GDM1 (cell line): ENCODE results near the gene NIBAN1.
"Not testable (repeated sequence)": the region's sequence is repeated elsewhere in the genome, so short reads cannot be mapped to it uniquely, and the experiment has no call there.

Experiments used
- DNase-seq: peaks from one replicate; lab custom pipeline; 2025; lab: John Stamatoyannopoulos, UW

The NIBAN1 gene

DNA sequence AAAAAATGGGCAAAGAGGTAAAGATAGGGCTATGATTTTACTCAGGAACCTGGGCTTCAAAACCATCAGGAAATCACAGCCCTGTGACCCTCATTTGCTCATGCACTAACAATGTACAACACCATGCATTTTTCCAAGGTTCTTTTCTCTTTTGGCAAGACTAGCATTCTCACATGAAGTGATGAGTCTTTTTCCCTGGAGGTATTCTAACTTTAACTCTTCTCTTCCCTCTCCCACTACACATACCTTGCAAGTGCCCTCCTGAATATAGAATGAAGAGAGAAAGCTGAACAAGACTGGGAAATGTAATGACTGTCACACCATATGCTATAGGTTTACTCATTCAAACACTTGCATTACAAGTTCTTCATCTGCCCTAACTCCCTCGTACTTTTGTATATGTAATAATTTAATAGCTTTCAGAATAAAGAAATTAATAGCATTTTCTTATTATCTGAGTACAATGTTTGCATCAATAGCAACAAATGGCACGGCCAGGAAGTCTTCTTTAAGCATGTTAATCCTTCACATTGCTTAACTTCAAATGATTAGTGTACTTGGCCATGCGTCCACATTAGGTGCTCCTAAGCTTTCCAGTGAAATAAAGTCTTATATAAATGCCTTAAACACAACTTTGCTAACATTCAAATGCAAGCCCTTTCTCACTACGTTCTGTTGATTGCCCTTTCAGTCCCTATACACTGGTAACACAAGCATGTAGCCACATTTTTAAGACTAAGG, 1.8 kb downstream of the NIBAN1 start:
- DNase-seq = no peak

DNA sequence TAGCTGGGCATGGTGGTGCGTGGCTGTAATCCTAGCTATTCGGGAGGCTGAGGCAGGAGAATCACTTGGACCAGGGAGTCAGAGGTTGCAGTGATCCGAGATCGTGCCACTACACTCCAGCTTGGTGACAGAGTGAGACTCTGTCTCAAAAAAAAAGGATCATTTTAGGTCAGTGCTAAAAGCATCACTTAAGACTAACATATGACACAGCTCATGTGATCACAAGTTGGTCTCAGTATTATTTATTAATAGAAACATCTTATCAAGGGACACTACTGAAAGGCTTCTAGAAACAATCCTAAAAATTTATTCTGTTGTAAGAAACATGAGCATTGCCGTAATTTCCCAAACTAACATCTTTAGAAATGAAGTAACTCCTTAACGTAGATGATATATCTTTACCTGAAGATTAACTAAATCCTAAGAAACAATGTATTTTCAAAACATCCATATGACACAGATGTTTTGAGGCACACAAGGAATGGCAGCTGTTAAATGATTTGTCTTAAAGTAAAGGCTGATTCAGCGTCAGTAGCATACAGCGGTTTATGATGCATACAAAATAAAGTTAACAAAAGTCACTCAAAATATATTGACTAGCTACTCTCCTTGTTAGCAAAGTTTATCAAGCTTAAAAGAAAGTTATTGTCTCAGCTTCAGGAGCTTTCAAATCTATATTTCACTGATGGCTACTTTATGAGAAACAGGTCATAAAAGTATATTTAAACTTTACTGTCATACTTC, 2.6 kb downstream of the NIBAN1 start:
- DNase-seq = no peak

DNA sequence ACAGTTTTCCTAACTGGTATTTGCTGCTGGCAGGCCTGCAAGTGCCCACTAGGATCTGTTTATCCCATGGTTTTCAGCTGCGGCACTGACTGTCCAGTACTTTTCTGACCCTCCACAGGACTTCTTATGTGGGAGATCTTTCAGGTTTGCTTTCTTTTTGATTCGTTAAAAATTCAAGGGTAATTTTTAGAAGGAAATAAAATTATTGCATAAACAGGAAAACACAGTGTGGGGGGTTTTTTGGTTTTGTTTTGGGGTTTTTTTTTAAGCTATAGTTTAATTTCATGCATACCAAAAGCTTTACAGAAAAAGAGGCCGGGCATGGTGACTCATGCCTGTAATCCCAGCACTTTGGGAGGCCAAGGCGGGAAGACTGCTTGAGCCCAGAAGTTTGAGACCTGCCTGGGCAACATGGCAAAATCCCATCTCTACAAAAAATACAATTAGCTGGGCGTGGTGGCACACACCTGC, 3.6 kb downstream of the NIBAN1 start:
- no peak for DNase-seq

DNA sequence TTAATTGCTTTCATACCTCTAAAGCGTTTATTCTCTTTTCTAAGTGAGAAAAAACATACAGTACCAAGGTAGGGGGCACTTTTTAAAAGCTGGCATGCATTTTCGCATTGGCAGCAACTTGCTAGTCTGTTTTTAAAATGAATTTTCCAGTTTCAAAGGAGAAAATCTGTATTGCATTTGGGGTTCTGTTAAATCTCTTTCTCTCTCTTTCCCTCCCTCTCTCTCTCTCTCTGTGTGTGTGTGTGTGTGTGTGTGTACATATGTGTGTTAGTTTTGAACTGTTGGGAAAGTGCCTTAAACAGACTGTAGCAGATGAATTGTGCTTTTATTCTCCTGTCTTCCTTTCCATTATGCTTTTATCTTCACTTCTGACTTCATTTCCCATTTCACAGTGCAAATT, 7.3 kb downstream of the NIBAN1 start:
- no peak for DNase-seq

DNA sequence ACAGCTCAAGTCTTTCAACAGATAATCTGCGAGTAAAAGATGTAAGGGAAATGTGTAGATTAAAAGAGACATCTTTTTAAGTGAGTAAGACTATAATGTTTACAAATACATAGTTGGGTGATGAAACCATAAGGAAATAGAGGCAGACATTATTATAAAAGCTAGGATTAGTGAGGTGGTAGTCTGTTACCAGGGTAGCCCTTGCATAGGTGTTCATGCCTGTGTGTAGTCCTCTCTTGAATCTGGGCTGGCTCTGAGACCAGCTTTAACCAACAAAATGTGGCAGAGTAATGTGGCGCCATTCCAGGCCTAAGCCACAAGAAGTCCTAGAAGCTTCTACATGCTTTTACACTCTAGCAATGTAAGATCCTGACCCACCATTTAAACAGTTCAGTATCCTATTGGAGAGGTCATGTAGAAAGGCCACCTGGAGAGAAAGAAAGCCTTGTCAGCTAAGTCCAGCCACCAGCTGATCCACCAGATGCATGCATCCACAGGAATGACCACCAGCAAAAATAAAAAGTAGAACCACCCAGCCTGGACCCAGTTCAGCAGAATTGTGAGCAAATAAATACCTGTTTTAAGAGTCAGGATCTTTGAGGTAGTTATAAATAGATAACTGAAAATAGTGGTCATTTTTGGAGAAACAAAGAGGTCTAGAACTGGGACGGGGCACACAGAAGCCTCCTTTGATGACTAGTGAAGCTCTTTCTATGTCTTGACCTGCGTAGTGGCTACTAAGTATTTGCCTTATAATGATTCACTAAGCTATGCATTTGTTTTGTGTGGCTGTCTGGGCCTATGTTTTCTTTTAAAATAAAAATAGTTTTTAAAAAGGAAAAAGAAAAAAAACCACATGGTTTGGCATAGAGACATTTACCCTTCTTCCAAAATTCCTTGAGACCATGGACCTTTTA, 8.1 kb downstream of the NIBAN1 start:
- DNase-seq = no peak

DNA sequence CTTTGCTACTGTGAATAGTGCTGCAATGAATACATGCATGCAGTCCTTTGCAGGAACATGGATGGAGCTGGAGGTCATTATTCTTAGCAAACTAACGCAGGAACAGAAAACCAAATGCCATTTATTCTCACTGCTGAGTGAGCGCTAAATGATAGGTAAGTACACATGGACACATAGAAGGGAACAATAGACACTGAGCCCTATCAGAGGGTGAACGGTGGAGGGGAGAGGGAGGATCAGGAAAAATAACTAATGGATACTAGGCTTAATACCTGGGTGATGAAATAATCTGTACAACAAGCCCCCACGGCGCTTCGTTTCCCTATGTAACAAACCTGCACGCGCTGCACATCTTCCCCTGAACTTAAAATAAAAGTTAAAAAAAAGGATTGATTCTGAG, 8.9 kb downstream of the NIBAN1 start:
- DNase-seq = no peak

DNA sequence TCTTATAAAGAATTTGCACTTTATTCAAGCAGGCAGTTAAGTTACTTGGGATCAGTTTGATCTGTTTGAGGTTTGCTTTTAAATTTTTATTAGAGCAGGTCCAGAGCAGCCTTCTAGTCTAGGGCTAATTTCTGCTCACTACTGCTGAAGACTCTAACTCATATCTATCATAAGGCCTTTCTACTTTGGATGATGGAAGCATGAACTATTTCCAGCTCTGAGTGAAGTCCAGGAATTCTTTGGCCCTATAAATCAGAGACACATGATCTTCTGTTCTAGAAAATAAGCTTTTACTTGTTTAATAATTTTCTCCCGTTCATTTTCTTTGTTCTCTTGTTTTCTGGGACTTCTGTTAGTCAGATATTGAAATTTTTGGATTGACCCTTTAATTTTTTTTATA, 14.7 kb downstream of the NIBAN1 start:
- DNase-seq = no peak

DNA sequence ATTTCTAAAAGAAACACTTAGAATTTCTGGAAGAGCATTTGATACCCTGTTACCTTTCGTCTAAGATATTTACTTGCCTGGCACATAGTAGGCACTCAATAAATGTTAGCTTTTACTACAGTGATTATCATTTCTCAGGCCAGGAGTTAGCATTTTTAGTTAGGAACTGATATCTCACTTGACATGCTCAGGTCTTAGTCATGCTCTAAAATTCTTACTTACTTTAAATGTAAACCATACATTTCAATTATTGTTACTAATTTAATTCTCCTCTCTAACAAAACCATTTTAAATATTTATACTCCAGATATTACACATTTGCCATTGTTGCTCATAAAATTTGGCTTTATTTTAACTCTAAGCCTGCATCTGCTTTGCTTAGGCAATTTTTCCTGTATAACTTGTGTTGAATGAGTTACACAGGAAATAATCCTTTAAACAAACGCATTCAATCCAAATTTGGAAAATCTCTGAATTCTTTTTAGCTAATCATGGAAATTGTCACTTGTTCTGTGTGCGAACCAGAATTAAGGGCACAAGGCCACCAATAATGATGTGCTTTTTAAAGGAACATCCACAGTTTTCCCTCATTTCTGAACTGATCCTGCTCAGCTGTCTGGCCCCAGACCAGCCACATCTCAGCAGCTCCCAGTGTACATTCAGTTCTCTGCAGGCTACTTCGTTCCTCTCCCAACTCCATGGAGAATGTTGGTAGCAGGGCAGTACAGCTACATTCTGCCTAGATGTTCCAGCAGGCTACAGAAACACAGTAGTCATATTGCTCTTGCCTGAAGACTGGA, 15.6 kb downstream of the NIBAN1 start:
- DNase-seq = no peak

DNA sequence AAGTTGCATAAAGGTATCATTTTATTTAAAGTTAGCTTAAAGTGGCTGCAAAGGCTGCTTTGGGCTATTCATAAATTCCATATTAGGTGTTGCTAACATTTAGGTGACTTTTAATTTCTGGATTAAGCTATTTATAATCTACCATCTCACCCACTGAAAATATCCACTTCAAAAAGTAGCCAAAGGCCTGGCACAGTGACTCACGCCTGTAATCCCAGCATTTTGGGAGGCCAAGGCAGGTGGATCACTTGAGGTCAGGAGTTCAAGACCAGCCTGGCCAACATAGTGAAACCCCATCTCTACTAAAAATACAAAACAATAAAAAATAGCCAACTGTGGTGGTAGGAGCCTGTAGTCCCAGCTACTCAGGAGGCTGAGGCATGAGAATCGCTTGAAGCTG, 16.4 kb downstream of the NIBAN1 start:
- not testable (repeated sequence) for DNase-seq

DNA sequence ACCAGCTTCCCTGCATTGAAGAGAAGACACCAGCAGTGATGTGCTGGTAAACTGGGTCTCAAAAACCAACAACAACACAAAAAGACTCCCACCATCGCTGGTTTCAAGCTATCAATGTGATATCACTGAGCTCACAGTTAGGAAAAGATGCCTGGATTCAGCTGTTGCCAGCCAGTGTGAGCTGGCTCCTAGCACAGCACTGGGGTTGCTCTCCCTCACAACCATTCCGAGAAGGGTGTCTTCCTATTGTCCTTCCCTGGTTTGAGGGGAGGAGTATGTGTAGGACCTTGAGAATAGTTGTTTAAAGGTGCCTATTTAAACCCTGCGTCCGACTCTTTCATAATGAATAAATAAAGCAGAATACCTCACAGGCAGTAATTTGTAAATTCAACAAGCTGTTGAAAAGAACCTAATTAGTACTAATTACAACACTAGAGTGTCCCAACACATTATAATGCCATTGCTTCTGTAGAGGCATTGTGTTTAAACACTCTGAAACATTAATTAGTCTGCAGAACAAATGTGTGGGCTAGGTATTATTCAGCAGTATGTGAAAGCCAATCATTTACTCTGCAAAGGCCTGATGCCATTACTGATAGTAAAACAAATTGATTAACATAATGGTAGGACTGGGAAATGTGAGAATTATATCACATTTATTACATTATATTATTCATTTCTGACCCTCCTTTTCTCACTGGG, 17.2 kb downstream of the NIBAN1 start:
- DNase-seq = no peak

DNA sequence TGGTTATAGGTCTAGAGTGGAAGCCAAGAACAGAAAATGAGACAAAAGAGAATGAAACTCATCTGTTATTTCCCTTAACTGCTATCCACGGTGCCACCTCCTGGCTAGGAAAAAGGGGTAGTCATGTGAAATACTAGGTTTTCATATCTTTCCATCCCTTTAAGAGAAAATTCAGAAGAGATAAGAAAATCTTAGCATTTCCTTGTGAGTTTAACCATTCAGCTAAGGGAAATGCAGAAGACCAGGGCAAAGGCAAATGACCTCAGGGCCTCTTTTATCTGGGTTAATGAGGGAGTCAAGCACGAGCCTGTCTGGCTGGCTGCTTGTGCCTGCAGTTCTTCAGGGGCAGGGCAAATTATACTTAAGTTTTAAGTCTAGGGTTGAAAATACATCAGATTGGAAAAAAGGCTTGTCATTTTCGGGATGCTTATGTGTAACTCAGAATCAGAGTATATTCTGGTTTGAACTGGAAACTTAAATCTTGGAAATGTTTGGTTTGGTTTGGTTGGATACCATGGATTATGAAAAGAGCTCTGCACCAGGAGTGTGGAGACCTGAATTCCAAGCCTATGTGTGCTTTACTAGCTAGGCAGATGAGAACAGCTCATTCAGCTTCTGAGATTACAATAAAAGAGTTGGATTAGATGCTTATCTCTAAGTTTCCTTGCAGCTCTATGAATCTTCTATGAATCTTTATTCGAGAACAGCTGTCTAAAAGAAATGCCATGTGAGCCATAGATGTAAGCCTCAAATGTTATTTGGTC, 19.9 kb downstream of the NIBAN1 start:
- no peak for DNase-seq

DNA sequence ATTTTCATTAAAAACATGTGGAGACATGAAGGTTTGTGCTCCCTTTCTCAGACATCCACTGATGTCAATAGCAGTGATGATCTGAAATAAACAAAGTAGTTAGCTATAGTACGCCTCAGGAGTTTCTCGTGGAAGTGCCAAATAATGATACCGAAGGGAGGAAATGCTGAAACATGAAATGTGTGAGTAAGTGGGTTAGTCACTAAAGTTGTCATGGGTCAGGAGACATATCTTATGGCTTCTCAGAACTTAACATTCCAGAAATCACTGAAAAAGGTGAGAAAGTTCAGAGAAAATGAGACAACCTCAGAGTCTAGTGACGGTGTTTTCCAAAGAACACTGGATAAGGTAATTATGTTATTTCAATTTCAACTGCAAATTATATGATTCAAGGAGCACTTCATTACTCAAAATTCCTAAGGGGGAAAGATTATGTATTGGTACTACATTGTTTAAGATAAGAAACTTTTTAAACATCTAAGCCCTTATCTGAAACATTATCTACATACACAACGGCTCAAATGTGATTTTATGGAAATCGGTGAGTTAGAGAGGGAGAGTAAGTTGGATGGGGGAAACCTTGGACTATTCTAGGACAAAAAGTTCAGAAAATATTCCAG, 20.6 kb downstream of the NIBAN1 start:
- no peak for DNase-seq

DNA sequence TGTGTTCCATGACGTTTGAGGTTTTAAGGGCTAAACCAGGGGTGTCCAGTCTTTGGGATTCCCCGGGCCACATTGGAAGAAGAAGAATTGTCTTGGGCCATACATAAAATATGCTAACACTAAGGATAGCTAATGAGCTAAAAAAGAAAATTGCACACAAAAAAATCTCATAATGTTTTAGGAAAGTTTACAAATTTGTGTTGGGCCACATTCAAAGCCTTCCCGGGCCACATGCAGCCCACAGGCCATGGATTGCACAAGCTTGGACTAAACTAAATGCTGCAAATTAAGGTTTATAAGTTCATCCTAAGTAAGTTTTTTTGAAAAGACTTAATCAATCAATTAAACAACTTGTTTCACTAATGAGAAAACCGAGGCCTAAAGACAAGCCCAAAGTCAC, 21.9 kb downstream of the NIBAN1 start:
- no peak for DNase-seq

DNA sequence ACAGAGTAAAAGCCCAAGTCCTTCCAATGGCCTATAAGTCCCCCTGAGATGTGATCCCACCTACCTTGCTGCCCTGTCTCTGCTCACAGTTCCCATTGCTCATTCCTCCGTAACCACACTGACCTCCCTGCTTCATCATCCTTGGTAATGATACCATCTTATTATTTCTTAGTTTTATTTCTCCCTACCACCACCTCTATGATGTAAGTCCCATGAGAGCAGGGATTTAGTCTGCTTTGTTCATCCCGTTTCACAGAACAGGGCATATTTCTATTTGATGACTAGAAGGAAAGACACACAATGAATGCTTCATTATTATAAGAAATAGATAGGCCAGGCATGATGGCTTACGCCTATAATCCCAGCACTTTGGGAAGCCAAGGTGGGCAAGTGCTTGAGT, 22.5 kb downstream of the NIBAN1 start:
- DNase-seq = no peak

DNA sequence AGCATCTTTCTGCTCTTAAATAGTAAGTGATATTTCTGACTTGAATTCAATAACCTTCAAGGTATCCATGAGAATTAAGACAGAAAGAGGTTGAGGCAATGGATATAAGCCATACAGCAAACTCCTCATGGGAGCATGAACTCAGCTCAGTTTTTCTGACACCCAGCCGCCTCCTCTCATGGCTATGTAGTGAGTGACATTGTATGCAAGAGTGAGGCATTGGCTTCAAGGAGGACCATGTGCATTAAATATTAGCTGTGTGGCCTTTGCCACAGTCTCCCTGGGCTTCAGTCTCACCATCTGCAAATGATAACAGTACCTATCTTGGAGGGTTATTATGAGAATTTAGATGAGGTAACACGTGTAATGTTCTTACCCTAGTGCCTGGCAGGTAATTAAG, 23.4 kb downstream of the NIBAN1 start:
- no peak for DNase-seq

DNA sequence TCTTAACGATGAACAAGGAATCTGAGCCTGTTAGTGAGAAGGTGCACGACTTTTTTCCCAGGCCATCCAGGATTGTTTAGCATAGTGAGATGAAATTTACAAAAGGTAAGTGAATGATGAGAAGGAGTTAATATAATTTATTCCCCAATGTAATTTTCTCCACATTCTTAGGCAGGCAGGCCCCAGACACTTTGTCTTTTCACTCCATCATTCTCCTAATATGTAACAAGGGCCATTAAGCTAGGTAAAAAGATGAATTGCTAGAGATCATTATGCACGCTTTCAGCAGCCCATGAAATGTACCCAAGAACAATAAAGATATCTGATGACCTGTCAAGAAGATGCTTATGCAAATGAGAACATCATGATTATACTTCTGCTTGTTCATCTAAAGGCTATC, 24.1 kb downstream of the NIBAN1 start:
- DNase-seq = no peak

DNA sequence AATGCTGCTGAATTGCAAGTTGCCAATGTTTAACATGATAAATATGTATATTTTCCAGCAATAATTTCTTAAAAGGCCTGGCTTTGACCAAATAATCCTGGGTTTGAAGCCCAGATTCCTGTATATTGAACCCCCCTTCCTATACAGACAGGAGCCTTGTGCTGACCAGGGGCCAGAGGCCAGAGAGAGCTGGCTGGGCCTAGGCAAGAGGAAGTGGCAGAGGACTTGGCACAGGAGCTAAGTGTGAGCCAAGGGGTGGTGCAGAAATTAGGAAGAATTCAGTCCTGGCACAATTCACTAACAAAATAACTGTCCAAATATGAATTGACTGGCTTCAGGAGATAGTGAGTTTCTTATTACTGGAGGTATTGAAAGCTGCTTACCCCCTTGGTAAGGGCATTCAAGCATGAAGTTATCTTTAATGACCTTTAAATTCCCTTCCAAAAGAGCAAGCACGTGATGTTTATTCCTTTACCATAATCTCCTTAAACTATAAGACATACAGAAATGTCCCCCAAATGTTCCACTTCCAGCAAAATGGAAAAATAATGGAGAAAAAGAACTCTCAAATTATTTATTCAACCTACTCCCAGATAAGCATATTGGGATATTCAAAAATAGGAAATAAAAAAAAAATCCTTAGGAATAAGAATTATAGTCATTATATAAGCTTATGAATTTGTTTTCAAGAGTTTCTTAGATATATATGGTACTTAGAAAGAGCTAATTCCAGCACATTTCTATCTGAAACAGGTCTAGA, 26.6 kb downstream of the NIBAN1 start:
- no peak for DNase-seq

DNA sequence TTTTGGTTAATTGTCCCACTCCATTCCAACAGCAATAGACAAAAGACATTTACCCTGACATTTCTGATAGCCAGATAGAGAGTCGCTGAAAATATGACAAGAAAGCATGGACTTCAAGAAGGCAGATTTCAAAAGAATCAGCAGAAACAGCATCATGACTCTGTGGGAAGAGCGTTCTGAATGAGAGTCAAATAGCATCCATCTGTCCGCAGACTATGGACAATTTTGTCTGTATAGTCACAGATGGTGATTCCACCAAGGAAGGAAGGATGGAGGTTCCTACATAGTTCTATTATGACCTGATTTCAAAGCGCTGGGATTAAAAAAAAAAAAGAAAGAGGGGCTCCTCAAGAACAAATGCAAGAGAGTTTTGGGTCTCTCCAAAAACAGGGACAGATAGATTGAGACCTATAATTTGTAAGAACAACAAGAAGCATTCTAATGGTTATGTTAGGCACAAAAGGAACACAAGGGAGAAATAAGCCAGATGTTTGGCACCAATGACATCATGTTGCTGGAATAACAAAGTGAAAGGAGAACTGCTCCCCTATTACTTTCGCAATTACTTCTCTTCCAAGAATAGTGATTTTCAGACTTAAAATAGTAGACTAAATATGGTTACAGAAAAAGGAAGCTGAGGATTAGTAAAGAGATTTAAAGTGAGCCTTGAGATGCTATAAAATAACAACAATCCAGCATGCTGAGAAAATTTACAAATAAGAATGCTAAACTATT, 28.5 kb downstream of the NIBAN1 start:
- DNase-seq = no peak
